Measurements from ENCODE around the gene CNNM2.
A peak's percentile ranks its signal among the peaks of the same experiment; 100 is the strongest.

CNNM2 gene

DNA sequence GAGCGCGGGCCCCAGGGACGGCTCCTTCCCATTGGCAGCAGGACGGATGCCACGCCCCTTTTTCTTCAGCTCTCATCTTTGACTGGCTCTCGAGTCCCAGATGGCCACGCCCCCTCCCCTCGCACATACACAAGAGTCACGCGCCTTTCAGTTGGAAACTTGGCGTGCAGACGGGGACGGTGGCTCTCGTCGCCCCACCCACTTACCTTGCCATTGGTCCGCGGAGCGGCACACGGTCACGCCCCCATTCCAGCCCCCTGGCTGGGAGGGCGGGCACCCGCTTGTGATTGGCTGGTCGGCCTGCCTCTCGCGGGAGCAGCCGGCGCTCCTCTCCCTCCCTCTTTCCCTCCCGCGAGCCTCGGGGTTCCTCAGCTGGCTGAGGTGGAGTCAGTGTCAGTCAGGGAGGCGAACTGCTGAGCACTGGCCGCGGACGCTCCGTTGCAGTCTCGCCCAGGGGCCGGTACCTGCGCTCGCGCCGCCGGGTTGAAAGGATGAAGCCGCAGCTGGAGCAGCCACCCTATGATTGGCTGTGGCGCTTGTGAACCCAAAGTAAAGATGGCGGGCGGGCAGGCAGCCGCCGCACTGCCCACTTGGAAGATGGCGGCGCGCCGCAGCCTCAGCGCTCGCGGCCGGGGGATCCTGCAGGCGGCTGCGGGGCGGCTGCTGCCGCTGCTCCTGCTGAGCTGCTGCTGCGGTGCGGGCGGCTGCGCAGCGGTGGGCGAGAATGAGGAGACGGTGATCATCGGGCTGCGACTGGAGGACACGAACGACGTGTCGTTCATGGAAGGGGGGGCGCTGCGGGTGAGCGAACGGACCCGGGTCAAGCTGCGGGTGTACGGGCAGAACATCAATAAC lies at the start of gene CNNM2:
Gene CNNM2 (plus strand): TSS at position 333 of the 855 bp plus-strand sequence. CDS start 187 bp downstream, at position 520.
- peak; percentile 96 for DNase-seq

DNA sequence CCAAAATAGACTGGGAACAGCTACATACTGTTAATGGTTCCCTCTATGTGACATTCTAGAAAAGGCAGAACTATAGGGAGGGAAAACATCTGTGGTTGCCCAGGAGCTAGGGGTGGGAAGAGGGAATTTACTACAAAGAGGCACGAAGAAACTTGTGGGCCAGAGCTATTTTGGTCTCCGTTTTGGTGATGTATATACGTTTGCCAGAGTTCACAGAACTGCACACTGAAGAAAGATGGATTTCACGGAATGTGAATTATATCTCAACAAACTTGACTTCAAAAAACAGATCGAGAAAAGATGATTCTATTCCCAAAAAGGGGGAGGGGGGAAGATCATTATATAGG lies 49.2 kb upstream of the CNNM2 start:
- DNase-seq, result no peak

DNA sequence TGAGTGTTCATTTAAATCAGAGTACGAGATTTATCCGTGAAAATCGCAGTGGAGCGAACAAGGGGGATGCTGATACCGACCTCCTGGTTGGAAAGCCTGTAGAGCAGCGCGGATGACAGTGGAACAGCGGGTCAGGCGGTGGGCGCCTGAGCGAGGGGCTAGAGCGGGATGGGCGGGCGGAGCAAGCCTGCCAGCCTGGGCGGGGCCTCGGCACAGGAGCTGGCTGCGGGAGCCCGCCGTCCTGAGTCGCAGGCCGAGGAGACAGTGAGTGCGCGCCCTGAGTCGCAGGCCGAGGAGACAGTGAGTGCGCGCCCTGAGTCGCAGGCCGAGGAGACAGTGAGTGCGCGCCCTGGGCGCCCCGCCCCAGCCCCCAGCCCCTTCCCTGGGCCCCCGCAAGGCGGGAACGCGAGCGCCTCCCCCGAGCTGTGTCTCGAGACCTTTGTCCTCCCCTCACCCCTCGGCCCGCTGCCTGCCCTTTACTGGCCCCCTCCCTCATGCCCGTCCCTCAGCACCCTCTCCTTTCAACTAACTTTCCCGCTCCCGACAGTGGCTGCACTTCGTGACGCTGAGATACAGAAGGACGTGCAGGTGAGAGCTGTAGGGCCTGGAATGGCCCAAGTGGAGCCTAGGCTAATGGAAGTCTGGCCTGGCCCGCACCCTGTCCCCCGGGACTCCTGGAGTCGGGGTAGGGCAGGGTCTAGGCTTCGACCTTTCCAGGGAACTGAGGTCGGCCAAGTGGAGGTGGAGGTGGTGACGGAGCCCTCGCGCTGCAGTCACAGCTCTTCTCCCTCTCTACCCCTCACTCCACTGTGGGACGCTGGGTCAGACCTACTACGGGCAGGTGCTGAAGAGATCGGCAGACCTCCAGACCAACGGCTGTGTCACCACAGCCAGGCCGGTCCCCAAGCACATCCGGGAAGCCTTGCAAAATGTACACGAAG lies 48.6 kb upstream of the CNNM2 start, which contains the start of gene AS3MT:
Gene AS3MT (plus strand): TSS at position 213 of the 941 bp plus-strand sequence. CDS start 123 bp downstream, at position 336.
- DNase-seq, result peak; percentile 37

DNA sequence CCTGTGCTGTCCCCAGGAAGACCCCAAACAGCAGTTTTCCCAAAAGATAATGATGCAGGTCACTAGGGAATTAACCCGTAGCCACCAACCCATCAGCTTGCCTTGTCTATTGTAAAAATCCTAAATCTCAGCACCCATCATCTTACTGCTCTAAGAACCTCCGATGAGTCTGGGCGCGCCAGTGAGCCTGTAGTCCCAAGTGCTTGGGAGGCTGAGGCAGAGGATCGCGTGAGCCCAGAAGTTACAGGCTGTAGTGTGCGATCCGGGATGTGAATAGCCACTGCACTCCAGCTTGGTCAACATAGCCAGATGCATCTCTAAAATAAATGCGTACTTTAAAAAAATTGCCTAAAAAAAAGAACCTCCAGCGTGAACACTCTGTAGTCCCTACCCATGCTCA lies 47.9 kb upstream of the CNNM2 start:
- no peak for DNase-seq

DNA sequence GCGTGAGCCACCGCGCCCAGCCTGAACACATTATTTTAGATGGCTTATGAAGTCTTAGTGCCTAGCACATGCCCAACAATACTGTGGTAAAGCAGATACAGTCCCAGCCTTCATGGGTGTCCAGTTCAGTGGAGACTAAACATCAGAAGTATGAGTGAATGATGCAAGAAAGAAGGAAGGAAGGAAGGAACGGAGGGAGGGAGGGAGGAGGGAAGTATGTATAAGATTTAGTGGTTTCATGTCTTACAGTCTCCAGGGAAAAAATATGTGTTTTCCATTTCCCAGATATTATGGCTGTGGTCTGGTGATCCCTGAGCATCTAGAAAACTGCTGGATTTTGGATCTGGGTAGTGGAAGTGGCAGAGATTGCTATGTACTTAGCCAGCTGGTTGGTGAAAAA lies 45.9 kb upstream of the CNNM2 start:
- DNase-seq, result no peak

DNA sequence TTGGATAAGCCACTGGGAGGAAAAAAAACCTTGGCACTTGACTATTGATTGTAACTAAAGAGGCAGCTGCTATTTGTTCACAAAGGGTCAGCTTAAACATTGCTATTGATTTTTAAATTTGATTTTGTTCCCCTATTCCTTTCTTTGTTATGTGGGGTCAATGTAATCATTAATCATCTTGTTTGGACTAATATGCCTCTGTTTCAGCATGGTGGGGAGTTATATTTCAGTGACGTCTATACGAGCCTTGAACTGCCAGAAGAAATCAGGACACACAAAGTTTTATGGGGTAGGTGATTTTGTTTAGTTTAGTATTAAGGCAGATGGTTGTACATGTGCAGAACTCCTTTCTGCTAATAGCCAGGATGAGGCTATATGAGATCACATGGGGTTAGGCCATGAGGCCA lies 41.3 kb upstream of the CNNM2 start:
- DNase-seq, result no peak

DNA sequence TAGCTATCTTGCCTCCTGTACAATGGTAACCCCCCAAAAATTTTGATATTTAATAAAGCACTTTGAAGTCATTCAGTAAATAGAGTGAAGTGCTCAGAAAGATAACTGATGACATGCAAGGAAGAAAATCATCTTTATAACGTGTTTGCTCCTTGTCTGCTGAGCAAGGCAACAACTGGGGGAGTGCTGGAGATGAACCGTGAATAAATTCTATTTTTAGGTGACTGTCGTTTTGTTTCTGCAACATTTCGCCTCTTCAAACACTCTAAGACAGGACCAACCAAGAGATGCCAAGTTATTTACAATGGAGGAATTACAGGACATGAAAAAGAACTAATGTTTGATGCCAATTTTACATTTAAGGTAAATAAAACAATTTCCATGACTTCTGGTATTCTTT lies 39.5 kb upstream of the CNNM2 start:
- DNase-seq, result no peak

DNA sequence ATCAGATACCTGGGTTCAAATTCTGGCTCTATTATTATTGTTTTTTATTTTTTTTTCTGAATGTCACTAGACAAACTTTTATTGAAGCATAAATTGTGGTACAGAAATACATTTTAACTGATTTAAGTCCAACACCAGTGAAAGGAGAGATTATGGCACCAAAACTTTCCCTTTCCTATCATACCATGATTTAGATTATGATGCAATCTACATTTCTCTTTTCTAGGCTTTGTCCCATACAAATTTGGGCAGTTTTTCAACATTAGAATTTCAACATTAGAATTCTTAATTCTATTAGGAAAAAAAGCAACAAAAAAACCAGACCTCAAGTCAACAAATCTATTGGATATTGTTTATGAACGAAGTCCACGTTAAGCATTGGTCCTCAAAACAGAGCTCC lies 37.8 kb upstream of the CNNM2 start:
- DNase-seq, result no peak

DNA sequence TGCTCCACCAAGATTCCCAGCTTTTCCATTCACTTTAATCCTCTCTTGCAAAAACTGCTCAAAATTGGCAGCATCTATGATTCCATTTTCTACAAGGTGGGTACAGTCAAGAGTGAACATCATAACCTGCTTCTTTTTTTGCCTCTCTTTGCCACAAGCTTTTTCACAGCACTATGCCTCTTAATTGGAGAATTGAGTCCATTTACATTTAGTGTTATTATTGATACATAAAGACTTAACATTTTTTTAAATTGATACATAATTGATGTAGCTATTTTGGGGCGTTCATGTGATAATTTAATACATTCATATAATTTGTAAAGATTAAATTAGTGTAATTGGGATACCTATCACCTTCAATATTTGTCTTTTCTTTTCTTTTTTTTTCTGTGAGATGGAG lies 30.0 kb upstream of the CNNM2 start:
- no peak for DNase-seq

DNA sequence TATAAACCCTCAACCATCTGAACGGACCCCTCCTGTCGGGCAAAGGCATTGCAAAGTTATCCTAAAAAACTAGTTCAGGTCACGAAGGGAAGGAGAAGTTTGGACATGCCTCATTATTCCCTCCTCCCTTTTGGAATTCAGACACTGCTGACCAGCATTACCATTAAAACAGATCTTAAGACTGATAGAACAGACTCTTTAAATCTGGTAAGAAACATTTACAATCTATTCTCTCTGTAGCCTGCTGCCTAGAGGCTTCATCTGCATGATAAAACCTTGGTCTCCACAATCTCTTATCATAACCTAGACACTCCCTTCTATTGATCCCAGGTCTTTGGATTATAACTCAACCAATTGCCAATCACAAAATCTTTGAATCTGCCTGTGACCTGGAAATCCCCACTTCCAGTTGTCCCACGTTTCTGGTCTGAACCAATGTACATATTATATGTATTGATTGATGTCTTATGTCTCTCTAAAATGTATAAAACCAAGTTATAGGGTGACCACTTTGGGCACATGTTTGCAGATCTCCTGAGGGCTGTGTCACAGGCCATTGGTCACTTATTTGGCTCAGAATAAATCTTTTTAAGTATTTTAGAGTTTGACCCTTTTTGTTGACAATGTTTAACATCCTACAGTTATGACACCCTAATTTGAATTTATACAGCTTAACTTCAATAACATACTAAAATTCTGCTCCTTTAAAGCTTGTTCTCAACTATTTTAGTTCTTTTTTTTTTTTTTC lies 23.5 kb upstream of the CNNM2 start:
- no peak for DNase-seq

DNA sequence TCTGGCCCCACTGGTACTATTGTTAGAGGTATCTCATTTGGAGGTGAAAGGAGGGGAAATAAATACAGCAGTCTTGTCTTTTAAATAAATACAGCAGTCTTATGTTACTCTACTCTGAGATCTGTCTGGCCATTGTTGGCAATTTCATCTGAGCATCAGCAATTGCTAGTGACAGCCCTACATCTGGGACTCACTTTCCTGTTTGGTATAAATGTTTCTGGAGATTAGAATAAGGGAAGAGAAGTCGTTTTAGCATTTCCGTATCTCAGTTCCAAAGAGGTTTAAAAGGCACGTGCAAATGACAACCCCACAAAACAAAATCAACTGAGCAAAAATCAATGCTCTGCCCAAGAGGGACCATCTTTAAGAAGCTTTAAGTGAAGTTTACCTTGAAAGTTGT lies 18.1 kb upstream of the CNNM2 start:
- DNase-seq, result no peak

DNA sequence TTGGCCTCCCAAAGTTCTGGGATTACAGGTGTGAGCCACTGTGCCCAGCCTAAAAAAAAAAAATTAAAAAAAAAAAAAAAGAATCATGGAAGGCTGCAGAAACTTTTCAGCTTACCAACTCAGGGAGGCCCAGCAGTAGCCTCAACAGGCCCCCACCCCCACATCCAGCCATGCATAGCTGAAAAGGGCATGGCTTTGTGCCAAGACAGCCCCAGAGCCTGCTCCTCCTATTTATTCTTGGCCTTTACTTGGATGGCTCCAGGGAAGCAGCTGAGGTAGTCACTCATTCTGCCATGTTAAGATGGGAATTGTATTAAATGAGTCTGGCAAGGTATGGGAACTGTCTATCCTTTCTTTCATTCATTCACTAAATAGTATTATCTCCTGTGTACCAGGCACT lies 13.7 kb upstream of the CNNM2 start:
- no peak for DNase-seq

DNA sequence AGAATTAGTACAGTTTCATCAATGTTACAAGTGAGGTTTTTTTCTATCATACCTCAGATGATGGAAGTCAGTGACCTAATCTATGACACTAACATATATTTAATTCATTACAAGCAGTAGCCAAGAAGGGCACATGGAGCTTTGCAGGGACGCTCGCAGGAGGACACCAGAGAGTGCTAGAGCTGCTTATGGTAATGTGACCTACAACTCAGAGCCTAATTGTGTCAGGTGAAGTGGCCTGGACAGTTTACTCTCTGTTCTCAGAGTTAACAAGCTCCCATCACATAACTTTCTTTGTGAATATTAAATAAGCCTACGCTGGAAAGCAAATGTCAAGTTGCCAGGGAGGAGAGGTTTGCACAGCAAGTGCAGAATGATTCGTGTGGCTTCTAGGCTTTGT lies 11.6 kb upstream of the CNNM2 start:
- no peak for DNase-seq

DNA sequence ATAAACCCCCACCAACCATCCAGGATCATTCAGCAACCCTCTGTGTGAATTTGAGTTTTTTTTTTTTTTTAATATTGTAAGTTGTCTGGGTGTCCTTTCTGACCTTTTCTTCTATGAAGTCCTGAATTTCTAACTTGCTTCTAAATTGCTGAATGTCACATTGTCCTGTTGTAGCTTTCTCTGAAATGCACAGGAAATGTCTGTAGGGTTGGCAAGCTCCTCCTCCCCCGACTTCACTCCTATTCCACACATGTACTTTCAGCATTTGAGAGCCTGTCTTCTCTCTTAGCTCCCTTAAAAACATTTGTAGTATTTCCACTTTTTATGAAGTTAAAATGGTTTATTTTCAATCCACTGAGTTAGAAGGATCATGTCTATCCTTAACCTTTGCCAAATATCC lies 3.3 kb upstream of the CNNM2 start:
- no peak for DNase-seq

DNA sequence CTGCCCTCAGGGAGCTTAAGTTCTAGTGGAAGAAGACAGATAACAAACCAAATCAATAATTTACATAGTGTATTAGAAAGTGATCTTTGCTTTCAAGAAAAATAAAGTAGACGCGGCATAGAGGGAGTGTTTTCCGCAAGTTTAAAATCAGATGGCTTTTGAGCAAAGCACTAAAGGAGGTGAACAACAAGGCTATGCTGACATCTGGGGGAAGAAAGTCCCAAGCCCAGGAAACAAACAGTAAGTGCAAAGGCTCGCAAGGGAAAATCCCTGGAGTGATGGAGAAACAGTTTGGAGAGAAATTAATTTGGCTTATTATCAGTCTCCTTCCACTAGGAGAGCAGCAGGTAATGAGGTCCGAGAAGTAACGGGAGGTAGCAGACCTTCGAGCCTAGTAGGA lies 1.9 kb upstream of the CNNM2 start:
- DNase-seq, result no peak

DNA sequence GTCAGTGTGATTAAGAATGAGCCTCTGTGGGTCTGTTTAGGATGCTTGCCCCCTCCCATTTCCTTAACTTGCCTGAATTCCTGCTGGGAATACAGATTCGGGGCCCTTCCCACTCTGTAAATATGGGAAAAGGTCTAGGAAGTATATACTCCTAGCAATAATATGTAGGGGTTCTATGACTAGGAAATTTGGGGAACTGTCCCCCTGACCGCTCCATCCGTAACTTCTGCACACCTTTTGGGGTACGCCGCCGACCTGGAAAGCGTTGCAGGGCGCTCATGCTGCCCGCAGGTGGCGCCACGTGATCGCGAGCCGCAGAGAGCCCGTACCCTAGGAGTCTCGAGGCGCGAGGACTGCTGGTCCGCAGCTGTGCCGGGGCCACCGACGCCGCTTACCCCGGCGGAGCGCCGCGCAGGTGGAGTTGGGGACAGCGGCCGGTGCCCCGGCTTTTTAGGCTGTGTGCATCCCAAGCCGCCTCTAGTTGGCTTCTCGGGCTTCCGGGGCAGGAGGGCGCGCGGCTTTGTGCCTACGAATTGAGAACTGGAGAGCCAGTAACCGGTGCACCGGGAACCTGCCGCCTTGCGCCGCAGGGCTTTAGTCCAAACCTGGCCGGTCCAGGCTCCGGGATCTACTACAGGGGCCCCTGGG lies 656 bp upstream of the CNNM2 start:
- DNase-seq, result peak; percentile 59

DNA sequence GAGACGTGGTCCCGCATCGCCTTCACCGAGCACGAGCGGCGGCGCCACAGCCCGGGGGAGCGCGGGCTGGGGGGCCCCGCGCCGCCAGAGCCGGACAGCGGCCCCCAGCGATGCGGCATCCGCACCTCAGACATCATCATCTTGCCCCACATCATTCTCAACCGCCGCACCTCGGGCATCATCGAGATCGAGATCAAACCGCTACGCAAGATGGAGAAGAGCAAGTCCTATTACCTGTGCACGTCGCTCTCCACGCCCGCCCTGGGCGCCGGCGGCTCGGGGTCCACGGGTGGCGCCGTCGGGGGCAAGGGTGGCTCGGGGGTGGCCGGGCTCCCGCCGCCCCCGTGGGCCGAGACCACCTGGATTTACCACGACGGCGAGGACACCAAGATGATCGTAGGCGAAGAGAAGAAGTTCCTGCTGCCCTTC lies 737 bp downstream of the CNNM2 start:
- DNase-seq, result peak; percentile 45

DNA sequence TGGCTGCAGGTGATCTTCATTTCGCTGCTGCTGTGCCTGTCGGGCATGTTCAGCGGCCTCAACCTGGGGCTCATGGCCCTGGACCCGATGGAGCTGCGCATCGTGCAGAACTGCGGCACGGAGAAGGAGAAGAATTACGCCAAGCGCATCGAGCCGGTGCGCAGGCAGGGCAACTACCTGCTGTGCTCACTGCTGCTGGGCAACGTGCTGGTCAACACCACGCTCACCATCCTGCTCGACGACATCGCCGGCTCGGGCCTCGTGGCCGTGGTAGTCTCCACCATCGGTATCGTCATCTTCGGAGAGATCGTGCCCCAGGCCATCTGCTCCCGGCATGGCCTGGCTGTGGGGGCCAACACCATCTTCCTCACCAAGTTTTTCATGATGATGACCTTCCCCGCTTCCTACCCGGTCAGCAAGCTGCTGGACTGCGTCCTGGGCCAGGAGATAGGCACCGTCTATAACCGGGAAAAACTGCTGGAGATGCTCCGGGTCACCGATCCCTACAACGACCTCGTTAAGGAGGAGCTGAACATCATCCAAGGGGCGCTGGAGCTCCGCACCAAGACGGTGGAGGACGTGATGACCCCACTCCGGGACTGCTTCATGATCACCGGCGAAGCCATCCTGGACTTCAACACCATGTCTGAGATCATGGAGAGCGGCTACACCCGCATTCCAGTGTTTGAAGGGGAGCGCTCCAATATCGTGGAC lies 1.3 kb downstream of the CNNM2 start:
- no peak for DNase-seq

DNA sequence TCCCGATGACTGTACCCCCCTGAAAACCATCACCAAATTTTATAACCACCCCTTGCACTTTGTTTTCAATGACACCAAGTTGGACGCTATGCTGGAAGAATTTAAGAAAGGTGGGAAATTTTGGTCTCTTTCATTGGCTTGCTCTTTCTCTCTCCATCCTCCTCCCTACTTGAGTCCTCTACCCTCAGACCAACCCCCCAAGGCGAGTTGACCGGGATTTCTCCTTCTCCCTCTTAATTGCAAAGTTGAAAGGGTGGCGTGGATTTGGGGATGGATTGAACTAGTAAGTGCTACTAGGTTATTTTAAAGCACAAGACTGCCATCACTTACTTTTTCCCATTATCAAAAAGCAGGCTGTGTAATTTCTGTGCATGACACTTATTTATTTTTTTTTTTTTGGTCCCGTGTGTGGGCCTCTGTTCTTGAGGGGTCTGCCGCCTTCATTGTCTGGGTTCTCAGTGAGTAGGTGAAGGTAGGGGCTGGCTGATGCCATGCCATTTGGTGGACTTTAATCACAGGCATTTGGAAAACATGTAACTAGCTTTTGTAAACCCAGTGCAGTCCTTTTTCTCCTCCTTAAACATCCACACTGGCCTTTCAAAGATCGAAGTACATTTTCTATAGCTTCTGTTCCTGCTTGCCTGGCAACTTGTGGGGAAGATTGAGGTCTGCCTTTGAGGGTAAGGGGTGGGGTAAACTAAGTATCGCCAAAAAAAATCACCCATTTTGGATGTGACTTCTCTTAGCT lies 2.1 kb downstream of the CNNM2 start:
- no peak for DNase-seq

DNA sequence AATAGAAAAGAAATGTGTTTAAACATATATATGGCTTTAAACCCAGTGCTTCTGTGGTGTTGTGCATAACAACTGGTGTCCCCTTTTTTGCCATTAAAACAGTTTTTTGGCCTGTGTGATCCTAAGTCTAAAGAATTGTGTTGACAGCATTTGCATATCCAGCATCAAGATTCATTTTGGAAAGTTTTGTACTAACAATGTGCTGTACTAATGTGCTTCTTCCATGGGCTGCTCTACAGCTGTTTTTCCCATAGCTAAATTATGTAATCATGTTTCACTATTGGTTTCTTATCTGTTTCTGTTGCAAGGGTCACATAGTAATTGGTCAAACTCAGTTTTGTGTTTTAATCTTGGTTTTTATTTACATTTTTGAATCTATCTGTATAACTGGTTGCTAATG lies 5.5 kb downstream of the CNNM2 start:
- DNase-seq, result no peak

DNA sequence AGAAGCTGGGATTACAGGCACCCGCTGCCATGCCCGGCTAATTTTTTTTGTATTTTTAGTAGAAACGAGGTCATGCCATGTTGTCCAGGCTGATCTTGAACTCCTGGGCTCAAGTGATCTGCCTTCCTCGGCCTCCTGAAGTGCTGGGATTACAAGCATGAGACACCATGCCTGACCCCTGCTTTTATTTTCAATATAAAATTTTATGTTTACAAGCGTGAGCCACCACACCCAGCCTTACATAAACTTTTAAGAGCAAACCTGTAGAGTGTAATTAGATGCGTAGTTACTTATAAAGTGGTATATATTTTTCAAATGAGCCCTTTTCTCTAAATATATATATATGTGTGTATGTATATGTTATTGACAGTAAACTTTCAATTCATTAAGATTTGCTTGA lies 8.7 kb downstream of the CNNM2 start:
- DNase-seq, result no peak

All from NCI-H1092 treated with DMSO at 0.1 percent for 48 hours (cell line).